ENCODE data around the gene ZBTB4.

ZBTB4 gene

GRCh38 chr17:7417056-7417655 is 62.3 kb downstream of the ZBTB4 start:
- DNase-seq, result no peak

- no peak for DNase-seq
Measured at GRCh38 chr17:7416323-7416722, 63.1 kb downstream of the ZBTB4 start.

DNA sequence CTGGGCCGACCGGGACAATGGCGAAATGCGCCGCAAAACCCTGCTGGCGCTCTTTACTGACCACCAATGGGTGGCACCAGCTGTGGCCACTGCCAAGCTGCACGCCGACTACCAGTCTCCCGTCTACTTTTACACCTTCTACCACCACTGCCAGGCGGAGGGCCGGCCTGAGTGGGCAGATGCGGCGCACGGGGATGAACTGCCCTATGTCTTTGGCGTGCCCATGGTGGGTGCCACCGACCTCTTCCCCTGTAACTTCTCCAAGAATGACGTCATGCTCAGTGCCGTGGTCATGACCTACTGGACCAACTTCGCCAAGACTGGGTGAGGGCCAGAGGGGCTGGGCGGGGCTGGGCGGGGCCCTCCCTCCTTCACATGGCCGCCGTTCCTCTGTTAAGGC is 63.6 kb downstream of the ZBTB4 start:
- DNase-seq, result no peak

DNA sequence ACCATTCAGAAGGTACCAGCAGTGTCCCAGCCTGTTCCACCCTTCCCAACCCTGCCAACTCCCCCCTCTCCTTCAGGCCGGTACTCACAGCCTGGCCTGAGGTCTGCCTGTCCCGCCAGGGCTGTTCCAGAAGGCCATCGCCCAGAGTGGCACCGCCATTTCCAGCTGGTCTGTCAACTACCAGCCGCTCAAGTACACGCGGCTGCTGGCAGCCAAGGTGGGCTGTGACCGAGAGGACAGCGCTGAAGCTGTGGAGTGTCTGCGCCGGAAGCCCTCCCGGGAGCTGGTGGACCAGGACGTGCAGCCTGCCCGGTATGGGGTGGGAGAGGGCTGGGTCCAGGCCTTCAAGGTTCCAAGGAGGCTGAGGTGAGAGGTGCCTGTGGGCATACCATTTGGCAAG is 64.6 kb downstream of the ZBTB4 start:
- no peak for DNase-seq

GRCh38 chr17:7413346-7413985 is 66.0 kb downstream of the ZBTB4 start:
- no peak for DNase-seq

GRCh38 chr17:7411427-7411750 is 68.0 kb downstream of the ZBTB4 start:
- DNase-seq, result no peak

DNA sequence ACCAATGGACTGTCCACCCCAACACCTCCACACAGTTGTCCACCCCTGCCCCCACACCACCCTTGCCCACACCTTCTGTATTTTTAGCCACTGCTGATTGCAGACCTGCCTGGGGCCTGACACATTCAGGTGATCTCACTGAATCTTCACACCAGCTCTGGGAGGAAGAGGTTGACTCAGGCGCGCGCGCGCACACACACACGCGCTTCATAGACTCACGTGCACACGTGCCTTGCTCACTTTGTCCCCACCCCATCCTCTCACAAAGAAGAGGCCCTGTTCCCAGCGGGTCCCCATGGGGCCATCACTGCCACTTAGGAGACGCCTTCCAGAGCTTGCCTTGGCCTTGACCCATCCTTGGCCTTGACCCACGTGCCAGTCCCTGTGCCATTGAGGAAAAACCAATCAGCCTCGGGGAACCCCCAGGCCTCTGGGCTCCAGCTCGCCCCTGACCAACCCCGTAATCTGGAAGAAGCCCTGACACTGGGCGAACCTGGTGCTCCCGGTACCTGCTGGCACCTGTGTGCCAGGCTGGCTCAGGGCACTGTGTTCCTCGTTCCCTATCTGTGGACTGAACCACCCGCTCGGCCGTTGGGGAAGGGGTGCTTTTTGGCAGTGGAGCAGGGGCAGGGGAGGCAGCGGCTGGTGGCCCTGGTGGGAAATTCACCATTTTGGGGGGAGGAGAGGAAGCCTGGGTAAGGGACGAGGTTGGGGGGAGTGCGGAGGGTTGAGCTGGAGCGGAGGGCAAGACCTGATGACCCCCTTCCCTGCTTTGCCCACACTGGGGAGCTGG is 68.6 kb downstream of the ZBTB4 start:
- no peak for DNase-seq

DNA sequence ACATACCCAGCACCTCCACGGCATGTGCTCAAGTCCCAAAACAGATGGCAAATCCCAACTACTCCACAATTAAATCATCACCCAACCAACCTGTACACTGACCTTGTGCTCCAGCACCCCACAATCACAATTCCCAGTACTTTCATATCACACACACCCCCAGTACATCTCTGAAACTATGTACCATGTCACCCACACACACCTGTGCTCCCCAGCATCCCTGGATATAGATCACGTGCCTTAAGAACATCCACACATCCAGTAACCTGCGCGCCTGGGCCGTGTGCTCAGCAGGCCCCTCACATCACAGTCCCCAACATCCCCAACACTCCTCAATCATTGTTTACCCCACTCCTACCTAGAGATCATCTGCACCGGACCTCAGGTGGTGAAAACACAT is 69.7 kb downstream of the ZBTB4 start:
- no peak for DNase-seq

Measured in NCI-H2107 (cell line).